Calu3 (cell line): ENCODE results near the gene HRK. TPM values are rescaled to one million over a fixed set of nuclear protein-coding genes. Genes with fewer than 3 reads are reported as not detected.
A peak's percentile ranks its signal among the peaks of the same experiment; 100 is the strongest.

ENCODE experiments used
- BruUV-seq: library from RNA; stranded (reverse); fragments of 400-500 nt; replicated peaks from 2 replicates; lab custom pipeline; 2021; lab: Mats Ljungman, UMichigan
- CTCF ChIA-PET: fragments of 300-600 bp; sonication (Branson Sonifier 250); formaldehyde crosslinking; loops from one replicate; lab custom pipeline; 2022; ENCODE audit warnings: antibody characterized with exemption; lab: Charles Lee
- DNase-seq: peaks from one replicate; pipeline ENCODE4 v3.0.0; 2022
- H3K27ac Mint-ChIP-seq: one replicate; pipeline ENCODE4 v1.8.0; 2022; ENCODE audit warnings: mixed read lengths; ENCODE audit not compliant: unreplicated experiment
- H3K27me3 Mint-ChIP-seq: one replicate; pipeline ENCODE4 v1.8.0; 2022; ENCODE audit warnings: mixed read lengths; ENCODE audit not compliant: unreplicated experiment
- H3K36me3 Mint-ChIP-seq: one replicate; pipeline ENCODE4 v1.8.0; 2022; ENCODE audit warnings: mild to moderate bottlenecking, moderate library complexity, mixed read lengths; ENCODE audit not compliant: insufficient read depth, unreplicated experiment
- H3K4me1 Mint-ChIP-seq: one replicate; pipeline ENCODE4 v1.8.0; 2022; ENCODE audit warnings: mild to moderate bottlenecking, low read depth, mixed read lengths; ENCODE audit not compliant: unreplicated experiment
- H3K4me3 Mint-ChIP-seq: one replicate; pipeline ENCODE4 v1.8.0; 2022; ENCODE audit warnings: mild to moderate bottlenecking, low read depth, moderate library complexity, mixed read lengths; ENCODE audit not compliant: unreplicated experiment
- H3K9me3 Mint-ChIP-seq: one replicate; pipeline ENCODE4 v1.8.0; 2022; ENCODE audit warnings: low read depth, mixed read lengths; ENCODE audit not compliant: unreplicated experiment
- intact Hi-C: fragments of 100-400 bp; cut with micrococcal nuclease; formaldehyde crosslinking; loops from one replicate; pipeline ENCODE4 v1.10.0; 2022; ENCODE audit not compliant: unreplicated experiment
- total RNA-seq: library from RNA; stranded (reverse); gene quantifications from 2 replicates; pipeline ENCODE4 v1.2.3, GENCODE V29; 2022
- TF ChIP-seq, protein P1 (sequence below): fragments of 200-600 bp; IDR thresholded peaks from one replicate; pipeline ENCODE4 v1.8.0; 2022; ENCODE audit warnings: antibody characterized with exemption; ENCODE audit not compliant: unreplicated experiment

HRK gene
- total RNA-seq, 1 experiment from 2014 or later: not detected

DNA sequence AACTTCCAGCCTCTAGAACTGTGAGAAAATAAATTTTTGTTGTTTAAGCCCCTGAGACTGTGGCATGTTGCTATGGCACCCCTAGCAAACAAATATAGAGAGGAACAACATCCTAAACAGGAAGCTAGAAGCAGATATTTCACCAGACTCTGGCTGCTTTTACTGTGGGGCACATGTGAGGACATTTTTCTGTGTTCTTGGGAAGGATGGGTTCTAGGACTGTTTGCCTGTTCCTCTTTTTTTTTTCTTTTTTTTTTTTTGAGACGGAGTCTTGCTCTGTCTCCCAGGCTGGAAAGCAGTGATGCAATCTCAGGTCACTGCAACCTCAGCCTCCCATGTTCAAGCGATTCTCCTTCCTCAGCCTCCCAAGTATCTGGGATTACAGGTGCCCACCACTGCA lies 4.2 kb upstream of the HRK start:
- TF ChIP-seq, protein P1, sequence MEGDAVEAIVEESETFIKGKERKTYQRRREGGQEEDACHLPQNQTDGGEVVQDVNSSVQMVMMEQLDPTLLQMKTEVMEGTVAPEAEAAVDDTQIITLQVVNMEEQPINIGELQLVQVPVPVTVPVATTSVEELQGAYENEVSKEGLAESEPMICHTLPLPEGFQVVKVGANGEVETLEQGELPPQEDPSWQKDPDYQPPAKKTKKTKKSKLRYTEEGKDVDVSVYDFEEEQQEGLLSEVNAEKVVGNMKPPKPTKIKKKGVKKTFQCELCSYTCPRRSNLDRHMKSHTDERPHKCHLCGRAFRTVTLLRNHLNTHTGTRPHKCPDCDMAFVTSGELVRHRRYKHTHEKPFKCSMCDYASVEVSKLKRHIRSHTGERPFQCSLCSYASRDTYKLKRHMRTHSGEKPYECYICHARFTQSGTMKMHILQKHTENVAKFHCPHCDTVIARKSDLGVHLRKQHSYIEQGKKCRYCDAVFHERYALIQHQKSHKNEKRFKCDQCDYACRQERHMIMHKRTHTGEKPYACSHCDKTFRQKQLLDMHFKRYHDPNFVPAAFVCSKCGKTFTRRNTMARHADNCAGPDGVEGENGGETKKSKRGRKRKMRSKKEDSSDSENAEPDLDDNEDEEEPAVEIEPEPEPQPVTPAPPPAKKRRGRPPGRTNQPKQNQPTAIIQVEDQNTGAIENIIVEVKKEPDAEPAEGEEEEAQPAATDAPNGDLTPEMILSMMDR: no peak
- peaks cover 81% of the 10 kb centered on the region for H3K27me3 Mint-ChIP-seq
- no peak for DNase-seq
- peaks cover 5% of the 10 kb centered on the region for H3K4me1 Mint-ChIP-seq
- H3K27ac Mint-ChIP-seq: no peak overlapping the region
- intact Hi-C loops: loop anchor here (10.0 kb wide), 1 partner anchor 151 kb away; the partner anchor contains the start of genes RNFT2 and SPRING1
- no peak overlapping the region for H3K4me3 Mint-ChIP-seq
- no peaks in the 10 kb centered on the region for H3K9me3 Mint-ChIP-seq
- peaks cover 4% of the 10 kb centered on the region for H3K36me3 Mint-ChIP-seq
- CTCF ChIA-PET: interaction anchor here (0.7 kb wide), 2 partner anchors 63 to 853 kb away, joined by 3 to 5 read pairs; no protein-coding TSS in a partner anchor
- BruUV-seq: no TSS peak

DNA sequence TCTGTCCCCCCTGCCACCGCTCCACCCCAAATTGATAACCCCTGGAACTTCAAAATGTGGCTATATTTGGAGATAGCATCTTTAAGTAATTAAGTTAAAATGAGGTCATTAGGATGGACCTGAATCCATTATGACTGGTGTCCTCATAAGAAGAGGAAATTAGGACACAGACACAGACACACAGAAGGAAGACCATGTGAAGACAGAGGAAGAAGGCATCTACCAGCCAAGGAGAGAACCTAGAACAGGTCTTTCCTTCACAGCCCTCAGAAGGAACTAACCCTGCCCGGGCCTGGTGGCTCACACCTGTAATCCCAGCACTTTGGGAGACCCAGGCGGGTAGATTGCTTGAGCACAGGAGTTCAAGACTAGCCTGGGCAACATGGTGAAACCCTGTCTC lies 3.6 kb upstream of the HRK start:
- TF ChIP-seq, protein P1: no peak
- H3K4me1 Mint-ChIP-seq: peaks cover 12% of the 10 kb centered on the region
- H3K9me3 Mint-ChIP-seq: no peaks in the 10 kb centered on the region
- no peak overlapping the region for H3K27ac Mint-ChIP-seq
- peaks cover 6% of the 10 kb centered on the region for H3K36me3 Mint-ChIP-seq
- peaks cover 81% of the 10 kb centered on the region for H3K27me3 Mint-ChIP-seq
- intact Hi-C loops: loop anchor here (10.0 kb wide), 1 partner anchor 150 kb away; the partner anchor contains the start of genes RNFT2 and SPRING1
- no TSS peak for BruUV-seq
- CTCF ChIA-PET: interaction anchor here (0.7 kb wide), 2 partner anchors 63 to 852 kb away, joined by 3 to 5 read pairs; no protein-coding TSS in a partner anchor
- no peak for DNase-seq
- no peak overlapping the region for H3K4me3 Mint-ChIP-seq

DNA sequence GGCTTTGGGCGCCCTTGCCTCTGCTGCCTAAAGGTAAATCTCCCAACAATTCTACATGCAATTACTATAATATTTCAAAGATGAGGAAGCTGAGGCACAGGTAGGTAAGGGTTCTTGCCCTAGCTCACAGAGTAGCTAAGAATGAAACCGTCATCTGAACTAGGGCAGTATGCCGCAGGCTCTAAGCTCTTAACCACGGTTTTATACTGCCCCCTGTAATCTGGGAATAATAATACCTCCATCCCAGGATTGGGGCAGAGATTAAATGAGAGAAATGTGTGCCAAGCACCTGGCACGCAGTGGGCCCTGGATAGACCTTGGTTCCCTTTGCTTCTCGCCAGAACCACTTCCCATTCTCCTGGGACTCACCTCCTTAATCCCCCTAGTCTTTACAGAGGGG lies 1.5 kb upstream of the HRK start:
- H3K27me3 Mint-ChIP-seq: peaks cover 81% of the 10 kb centered on the region
- intact Hi-C loops: loop anchor here (1.0 to 10.0 kb wide), 2 partner anchors 148 to 179 kb away; partner anchors contain the start of genes RNFT2 and SPRING1
- H3K27ac Mint-ChIP-seq: no peak overlapping the region
- H3K4me3 Mint-ChIP-seq: no peak overlapping the region
- peaks cover 30% of the 10 kb centered on the region for H3K4me1 Mint-ChIP-seq
- H3K36me3 Mint-ChIP-seq: peaks cover 11% of the 10 kb centered on the region
- no peaks in the 10 kb centered on the region for H3K9me3 Mint-ChIP-seq
- CTCF ChIA-PET: interaction anchor here (0.6 to 1.5 kb wide), 5 partner anchors 8 to 179 kb away, joined by 5 to 7 read pairs (median 7); no protein-coding TSS in a partner anchor
- no TSS peak for BruUV-seq
- DNase-seq: no peak
- TF ChIP-seq, protein P1: no peak

DNA sequence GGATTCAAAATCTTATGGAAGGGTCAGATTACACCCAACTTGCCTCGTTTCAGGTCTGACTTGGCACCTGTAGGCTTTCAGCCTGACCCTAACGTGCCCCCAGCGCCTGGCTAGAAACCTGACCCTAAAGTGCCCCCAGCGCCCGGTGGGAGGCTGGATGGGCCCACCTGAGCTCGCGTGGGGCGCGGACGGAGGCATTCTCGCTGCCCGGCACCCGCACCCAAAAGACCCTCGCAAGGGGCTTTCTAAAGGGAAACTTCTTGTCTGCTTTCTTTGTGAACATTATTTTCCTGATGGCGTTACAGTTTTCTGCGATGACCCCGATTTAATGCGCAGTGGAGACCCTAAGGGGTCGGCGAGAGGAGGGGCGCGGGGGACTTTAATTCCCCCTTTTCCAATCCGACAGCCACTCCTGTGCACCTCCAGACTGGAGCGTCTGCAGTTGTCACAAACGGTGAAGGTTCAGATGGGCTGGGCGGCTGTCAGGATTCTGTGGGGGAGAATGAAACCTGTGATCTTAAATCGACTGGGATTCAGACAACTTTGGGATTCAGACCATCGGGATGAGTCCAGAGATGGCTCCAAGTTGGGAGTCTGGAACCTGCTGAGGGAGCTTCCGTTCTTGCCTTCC lies 751 bp upstream of the HRK start:
- Mint-ChIP-seq H3K4me3 (peak overlapping the region; percentile 65), H3K27ac (no peak overlapping the region), H3K27me3 (peaks cover 75% of the 10 kb centered on the region), H3K9me3 (no peaks in the 10 kb centered on the region), H3K36me3 (peaks cover 11% of the 10 kb centered on the region), H3K4me1 (peaks cover 30% of the 10 kb centered on the region)
- BruUV-seq: no TSS peak
- CTCF ChIA-PET: interaction anchor here (0.6 to 1.5 kb wide), 5 partner anchors 8 to 179 kb away, joined by 5 to 7 read pairs (median 7); no protein-coding TSS in a partner anchor
- TF ChIP-seq, protein P1: no peak
- intact Hi-C loops: loop anchor here (1.0 to 10.0 kb wide), 2 partner anchors 147 to 179 kb away; partner anchors contain the start of genes RNFT2 and SPRING1
- no peak for DNase-seq
